HG02852 (cell line): Measurements from ENCODE around the gene P3H2.
"Not testable (repeated sequence)": the region's sequence is repeated elsewhere in the genome, so short reads cannot be mapped to it uniquely, and the experiment has no call there.

ENCODE experiments used
- ATAC-seq: cut with Tn5 transposase; IDR thresholded peaks from one replicate; pipeline ENCODE4 v1.9.1; 2021; ENCODE audit warnings: mild to moderate bottlenecking, moderate library complexity; ENCODE audit not compliant: unreplicated experiment

Gene P3H2

DNA sequence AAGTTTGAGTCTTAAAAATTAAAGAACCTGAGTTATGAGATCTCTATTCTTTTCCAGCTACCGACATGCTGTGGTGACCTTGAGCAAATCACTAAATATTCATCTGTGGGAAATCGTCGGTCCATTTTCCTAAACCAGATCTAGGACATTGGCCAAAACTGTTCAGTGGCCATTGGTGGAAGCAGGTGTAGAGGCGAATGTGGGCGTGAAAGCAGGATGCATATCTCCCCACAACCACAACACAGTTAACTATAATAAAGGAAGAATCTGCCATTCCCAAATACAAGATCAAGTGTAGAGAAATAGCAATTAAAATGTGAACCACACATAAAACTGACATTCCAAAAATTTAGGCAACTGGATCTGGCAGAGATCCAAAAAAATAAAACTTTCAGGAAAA, 129.9 kb downstream of the P3H2 start:
- no peak for ATAC-seq

DNA sequence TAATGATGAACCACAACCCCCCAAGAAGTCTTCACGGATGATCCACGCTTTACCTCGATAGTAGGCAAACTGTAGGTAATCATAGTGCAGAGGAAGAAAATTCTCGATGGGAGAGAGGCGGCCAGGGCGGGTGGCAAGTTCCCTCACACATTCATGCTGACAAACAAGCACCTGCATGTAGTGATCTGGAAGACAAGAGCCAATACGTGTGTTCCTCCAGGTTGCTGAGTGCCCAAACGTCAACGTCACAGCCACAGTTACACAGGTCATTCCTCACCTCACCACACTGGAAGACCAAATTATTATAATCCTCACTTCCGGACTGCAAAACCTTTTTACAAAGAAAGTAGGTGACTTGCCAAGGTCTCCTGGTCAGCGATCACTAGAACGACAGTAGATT, 131.8 kb downstream of the P3H2 start:
- ATAC-seq: no peak

DNA sequence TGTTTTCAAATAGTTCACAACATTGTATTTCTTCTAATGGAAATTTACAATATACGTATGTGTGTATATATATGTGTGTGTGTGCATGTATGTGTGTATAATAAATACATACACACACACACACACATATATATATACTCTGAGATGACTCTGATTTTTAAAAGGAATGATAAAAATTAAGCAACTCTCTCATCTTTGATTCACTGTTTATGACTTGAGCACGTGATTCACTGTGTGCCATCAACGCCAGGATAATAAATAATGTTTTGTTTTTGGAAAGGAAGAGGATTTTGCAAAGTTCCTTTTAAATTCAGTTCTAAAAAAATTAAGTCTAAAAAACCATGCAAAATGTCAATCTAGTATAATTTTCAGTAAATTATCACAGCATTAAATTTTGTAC, 132.4 kb downstream of the P3H2 start:
- no peak for ATAC-seq

DNA sequence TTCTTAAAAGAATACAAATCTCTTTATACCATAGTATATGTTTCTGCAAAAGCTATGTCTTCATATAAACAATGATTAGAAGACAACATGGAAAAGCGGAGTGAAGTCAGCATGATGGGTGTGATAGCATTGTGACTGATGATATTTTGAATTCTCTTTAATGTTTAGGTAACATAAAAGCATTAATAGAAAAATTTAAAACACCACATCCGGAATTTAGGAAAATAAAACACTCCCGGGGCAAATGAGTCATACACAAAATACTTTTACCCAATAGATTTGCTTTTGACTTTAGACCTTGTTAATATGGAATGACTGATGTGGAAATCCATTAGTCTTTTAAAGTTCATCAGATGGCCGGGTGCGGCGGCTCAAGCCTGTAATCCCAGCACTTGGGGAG, 134.7 kb downstream of the P3H2 start:
- no peak for ATAC-seq

DNA sequence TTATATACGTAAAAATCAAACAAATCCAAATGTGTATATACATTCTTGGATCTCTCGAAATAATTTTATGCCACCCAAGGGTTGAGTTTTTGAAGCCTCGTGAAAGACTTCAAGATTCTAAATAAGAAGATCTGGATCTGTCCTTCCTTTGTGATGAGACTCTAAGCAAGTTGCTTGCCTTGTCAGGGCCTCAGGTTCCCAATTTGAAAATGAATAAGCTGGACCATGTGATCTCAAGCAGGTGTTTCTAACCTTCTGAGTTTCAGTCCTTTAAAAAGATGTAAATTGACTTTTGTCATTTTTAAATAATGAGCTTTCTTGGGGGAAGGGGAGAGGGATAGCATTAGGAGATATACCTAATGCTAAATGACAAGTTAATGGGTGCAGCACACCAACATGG, 137.1 kb downstream of the P3H2 start:
- ATAC-seq: no peak

DNA sequence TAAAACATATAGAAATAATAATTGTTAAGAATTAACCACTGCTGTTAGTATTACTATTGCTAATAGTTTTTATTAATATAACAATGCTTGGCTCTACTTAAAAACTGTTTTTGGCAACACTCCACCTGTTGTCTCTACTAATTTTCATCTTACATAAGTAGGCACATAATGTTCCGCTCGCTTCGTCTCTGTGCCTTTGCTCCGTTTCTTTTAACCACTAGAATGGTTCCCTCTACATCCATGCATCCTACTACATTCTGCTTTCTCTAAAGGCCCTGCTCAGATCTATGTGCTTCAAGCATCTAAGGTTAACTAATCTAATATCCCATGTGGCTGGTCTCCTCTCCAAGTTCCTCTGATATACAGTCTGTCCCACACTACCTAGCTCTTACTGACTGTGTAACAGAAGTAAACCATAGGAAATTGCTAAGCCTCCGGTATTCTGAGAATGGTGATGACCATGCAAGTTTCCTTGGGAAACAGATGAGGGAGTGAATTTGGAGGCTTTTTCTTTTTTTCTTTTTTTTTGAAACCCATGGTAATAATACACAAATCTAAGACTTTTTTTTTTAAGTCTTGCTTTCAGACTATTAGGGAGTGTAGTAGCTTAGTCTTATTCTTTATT, 138.3 kb downstream of the P3H2 start:
- ATAC-seq: no peak

DNA sequence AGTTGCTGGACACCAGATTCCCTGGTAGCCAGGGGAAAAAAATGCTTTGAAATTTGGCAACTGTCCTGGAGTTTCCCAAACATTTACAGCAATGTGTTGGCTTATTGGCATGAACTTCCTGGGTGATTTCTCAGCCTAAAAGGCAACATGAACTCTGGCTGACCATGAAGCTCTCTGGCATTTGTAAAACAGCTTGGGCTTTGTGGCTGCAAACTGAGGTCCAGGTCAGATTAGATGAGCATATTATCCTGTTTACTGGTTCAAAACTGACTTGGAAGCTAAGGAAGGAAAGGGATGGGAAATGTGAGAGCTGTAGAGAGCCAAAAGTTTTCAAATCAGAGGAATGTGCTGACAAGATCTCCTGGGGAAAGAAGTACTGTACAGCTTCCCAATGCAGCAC, 139.0 kb downstream of the P3H2 start:
- no peak for ATAC-seq

DNA sequence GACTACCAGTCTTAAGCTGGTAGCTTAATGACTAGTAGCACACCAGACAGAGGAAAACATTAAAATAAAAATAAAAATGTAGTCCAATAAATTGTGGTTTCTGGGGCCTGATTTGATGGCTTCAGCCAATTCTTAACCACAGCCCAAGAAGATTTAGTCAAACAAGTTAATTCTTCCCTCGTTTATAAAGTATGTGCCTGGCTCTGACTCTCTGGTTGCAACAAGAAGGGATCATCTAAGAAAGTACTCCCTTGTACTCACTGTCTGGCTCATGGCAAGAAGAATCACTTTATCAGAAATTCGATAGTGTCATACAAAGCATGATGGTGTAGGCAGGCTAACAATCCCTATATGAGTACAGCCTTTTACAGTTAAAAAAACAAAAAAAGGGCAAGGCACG, 141.9 kb downstream of the P3H2 start:
- ATAC-seq: no peak

DNA sequence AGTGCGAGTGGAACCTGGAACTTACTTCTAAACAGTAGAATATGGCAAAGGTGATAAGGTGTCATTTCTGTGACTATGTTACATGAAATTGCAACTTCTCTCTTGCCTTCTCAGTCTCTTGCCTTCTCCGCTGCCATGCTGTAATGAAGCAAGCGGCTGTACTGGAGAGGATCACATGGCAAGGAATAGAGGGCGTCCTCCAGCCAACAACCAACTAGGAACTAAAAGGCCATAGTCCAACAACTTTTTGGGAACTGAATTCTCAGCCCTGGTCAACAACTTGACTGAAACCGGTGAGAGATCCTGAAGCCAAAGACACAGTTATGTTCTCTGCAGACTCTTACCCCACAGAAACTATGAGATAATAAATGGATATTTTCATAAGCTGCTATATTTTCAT, 143.5 kb downstream of the P3H2 start:
- no peak for ATAC-seq

DNA sequence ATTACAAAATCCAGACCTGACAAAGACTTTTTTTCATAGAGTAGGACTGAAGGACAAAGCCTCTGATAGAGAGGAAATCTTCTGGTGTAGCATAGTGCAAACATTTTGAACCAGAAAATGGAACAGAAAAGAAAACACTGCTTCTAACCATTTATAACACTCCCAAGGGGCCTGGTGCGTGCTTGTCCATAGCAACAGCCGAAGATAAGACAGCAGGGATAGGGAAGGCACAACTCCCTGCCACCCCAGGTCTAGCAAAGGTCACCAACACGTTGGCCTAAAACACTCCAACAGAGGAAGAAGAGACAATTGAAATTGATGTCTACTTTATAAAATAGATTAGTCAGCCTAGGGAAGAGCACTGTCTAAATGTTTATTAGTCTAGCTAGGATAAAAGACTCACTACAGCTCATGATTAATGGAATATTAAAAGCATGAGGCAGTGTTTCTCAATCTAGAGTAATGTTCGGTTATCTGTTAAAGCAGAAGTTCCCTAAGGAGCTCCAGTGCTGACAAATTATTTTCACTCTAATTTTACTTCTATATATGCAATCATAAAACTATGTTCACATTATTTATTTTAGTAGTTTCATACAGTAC, 145.2 kb downstream of the P3H2 start:
- no peak for ATAC-seq

DNA sequence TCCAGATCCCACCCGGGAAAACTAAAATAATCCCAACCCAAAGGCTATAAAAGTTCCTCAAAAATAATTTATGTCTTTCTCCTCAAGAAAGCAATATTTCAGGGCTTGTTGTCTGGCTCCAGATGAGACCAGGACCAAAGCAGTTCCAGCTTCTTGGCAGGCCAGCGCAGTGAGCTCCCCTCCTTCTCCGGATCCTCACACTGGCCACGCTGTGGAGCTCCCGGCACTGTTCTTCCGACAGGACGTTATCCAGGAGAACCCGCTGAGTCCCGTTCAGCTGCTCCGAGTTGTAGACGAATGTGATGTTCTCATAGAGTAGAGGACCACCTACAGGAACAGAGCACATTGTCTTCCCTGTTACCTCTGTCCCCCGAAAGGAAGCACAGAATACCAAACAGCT, 146.3 kb downstream of the P3H2 start:
- ATAC-seq: no peak

DNA sequence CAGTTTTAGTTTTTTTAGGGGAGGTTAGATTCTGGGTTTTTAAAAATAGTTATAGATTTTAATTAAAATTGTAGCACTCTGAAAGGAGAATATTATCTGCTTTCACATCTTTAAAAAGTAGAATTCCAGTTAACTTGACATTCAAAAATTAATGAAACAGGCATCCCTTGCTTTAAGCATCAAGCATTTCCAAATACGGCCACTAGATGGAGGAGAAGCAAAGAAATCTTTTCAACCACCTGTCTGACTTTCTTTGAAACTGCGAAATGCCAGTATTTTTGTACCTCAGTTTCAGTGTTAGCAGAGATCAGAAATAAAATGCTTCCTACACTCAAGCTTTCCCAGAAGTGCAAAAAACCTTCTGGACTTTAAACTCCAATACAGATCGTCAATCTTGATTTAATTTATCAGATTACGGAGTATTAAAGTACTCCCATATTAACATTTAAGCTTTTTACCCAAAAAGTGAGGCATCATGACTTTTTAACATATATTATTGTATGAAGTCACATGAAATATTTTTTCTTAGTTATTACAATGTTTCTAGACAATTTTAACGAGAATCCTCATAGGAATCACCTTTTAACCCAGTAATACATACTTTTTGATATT, 153.3 kb downstream of the P3H2 start:
- peak; percentile 76 for ATAC-seq

DNA sequence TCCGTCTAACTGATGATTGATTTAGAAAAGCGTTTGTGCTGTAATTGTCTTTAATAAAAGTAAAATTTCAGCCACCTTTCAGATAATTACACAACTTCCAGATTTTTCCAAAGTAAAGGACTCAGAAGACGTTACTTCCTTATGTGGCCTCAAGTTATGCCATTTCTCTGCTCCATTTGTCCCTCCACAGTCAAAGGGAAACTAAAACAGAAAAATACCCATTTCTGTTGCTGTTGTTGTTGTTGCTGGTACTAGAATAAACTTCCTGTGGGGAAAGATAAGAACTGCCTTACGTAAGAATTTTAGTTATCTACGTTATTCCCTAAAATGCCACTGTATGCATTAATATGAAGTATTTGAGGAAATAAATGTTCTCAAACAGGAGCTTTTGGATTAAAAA, 153.9 kb downstream of the P3H2 start:
- peak; percentile 54 for ATAC-seq

DNA sequence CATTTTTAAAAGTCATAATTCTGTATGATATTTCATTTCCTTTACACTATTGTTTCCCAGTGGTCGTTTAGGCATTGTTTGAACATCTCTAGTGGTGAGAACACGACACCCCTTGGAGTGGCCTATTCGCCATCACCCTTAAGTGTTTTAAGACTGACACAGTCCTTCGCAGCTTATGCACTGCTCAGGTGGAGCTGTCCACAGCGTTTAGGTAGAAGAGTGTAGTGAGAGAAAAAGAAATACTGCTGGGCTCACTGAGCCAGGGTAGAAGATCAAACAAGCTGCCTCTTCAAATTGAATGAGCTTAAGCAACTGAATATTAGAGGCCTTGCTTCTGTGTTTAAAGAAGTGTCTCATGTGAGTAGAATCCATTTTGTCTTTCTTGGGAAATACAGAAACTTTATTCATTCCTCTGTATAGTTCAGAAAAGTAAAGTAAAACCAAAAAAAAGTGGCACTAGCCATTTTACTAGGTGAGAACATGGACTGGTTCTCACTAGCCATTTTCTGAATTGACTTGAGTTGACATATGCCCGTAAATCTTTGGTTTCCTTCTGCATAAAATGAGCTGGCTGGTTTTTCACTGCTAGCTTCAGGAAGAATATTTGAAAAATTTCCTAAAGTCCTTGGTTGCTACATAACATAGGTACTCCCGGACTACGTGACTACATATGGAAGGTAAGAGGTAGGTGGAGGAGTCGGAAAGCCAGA, 155.9 kb downstream of the P3H2 start:
- ATAC-seq: no peak

DNA sequence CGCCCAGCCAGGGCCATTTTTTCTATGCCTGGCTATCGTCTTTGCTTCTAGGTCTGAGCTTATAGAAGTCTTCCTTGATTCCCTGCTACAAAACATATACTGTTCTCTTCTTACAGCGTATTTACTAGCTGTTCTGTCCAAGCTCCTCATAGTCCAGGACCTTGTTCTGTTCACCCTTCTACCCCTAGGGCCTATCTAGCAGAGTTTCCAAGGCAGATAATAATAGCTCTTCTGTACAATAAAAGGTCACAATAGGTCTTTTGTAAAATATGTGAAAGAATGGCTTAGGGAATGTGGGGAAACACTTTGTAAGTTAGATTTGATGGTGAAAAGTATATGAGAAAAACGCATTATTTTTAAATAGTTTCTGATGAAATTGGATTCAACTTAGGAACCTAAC, 158.2 kb downstream of the P3H2 start:
- no peak for ATAC-seq

DNA sequence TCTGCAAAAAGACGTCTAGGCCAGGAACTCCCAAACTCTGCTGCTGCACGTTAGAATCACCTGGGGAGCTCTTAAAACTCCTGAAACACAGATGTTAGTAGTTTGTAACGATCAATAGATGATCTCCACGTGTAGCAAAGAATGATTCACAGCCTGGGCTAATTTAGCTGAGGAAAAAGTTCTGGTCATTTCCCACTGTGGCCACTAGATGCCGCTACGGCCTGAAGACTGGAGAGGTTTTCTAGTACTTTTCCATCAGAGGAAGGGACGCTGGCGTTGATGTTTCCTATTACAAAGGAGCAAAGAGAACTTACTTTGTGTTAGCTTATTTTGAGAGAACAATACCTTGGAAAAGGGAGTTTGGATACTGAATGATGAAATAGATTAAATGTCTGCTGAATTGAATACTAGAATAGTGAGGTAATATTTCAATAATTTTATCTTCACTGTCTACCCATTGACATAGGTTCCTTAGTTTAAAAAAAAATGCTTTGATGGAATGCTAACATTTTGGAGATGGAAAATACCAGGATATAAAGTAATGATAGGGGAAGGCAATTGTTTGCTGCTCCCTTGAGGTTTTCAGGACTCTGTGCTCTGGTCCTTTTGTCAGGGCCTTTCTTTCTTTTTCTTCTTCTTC, 159.1 kb downstream of the P3H2 start:
- ATAC-seq: peak; percentile 84

DNA sequence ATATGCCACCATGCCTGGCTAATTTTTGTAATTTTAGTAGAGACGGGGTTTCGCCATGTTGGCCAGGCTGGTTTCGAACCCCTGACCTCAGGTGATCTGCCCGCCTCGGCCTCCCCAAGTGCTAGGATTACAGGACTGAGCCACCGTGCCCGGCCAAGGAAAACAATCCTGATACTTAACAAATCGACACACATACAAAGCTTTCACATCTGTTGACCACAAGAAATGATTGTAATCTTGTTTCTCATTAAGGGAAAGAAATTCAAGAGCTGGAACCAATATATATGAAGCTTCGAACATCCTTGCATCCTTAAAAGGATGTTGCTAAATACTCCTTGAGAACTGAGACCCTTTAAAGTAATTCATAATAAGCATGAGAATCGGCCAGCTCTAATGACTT, 159.6 kb downstream of the P3H2 start:
- ATAC-seq: not testable (repeated sequence)

DNA sequence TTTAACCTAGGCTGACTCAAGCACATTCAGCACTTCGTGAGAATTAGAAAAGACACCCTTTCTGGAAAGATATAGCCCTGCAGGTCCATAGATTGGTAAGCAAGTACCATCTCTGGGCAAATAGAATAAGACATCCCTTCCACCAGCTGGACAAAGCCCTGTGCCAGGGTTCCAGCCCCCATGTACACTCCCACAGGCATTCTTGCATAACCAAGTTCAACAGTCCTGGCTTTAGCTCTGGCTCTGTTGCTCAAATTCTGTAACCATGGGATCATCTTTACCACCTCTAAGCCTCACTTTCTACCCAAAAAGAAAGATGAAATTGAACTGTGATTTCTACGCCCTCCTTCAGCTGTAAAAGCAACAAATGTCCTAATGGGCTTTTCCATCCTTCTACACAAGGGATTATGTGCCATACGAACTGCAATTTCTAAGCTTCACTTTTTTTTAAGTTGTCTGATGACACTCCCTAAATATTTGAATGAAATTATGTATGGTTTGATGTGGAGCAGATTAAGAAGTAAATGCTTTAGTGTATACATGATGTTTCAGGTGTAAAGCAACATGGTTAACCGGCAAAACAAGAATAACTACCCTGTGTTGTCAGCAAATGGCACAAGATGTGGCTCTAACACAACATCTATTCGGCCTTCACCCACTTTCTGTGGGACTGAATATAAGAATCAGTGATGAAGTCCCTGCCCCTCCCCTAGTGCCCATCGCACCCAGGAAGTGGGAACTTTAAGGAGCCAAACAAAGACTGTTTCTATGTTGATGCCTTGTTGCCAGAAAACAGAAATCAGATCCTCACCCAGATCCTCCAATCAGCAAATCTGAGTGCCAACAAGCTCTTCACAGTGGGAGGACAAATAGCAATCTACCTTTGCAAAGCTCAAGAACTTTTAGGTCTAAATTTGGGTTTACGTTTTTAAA, 165.7 kb downstream of the P3H2 start:
- ATAC-seq: no peak

DNA sequence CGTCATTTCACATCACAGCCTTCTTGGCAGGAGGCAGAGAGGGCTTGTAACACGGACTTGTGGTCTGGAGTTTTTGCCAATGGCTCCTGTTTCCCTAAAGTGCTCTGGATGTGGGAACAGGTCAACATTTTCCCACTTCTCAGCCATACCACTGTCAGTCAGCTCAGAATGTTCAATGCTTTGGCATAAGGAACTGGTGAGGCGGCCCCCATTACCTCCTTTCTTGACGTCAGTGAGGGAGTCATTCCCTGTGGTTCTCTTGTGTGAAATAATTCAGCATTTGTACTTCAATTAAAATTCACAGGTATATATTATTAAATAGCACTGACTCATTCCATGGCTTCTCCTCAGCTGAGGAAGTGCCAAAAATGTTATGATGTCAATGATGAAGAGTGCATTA, 167.1 kb downstream of the P3H2 start:
- ATAC-seq: no peak

DNA sequence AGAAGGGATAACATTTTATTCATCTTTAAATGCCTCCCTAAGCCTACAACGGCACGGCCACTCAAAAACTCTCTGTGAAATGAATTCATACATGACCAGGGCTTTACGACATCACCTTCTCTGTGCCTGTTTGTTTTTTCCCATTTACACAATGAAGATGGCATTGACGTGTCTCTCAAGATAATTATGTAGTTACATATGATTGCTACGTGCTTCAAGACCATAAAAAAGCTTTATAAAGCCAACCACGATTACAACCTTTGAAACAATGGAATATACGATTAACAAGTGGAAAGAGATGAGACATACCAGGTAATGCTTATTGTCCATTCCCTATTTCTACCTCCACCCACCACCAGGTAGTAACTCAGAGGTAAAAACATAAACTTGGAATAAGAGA, 168.4 kb downstream of the P3H2 start:
- no peak for ATAC-seq

DNA sequence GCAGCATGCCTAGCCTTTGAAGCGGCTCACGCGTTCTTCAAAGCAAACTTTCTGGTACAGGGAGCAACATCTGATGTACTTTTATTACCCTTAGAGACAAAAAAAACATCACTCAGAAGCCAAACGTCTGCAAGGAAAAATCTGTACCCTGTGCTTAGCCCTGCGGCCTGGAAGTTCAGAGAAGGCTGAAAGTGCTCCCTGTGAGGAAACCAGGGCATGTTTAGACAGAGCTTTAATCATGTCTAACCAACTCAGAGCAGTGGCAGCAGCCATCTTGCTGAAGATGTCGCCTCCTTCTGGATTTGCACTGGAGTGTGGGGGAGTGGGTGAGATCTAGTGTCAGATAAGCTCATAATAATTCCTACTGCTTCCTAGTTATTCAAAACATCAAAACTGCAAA, 170.4 kb downstream of the P3H2 start:
- no peak for ATAC-seq
